Heart left ventricle (tissue), 13 donors: ENCODE measurements around the gene SLC13A4.

ENCODE experiments used
- POLR2A ChIP-seq, 2 donors: fragments of 450-650 bp; IDR thresholded peaks; one replicate each; pipeline ENCODE4 v1.6.1; 2017; ENCODE audit warnings: antibody characterized with exemption in 2 of 2, mild to moderate bottlenecking in 2 of 2, moderate library complexity in 2 of 2
- TF ChIP-seq, protein P1 (sequence below), 12 donors: fragments of 200-600 bp; sonication (generic) in 4 of 12; IDR thresholded peaks; one replicate each; pipeline versions ENCODE4 v1.5.0 to v1.8.0; 2018 to 2022; ENCODE audit warnings: antibody characterized with exemption in 12 of 12, mild to moderate bottlenecking in 5 of 12
- donor health status: ischemic (EF 13 %, LVEDD 7.1; RV severe dilation, severe dysfunction).
- donor health status: DM: no; HTN: yes; CAD: no.
- donor health status: DM: no; HTN: no; CAD: no.
- donor health status: ischemic (EF 25% LVEDD 6.9; RV normal size, moderate dysfunction).
- donor health status: ischemic (EF 25% LVEDD 5.7; RV mildly dilated, moderate dysfunction).
- donor health status: ischemic (EF 35%, LVEDD 5.7; RV mildly dilated, moderate dysfunction).
- donor health status: nonischemic (EF 11% LVEDD 7.7; RV severe dilation, severe dysfunction).
- donor health status: DM: yes; HTN: yes; CAD: no.
- donor health status: PGD.
- donor health status: ischemic (EF 29% LVEDD 5.4; RV normal size, mild dysfunction).
- donor health status: nonischemic (EF 23%, LVEDD 6.1; RV moderate dilation, normal function).

DNA sequence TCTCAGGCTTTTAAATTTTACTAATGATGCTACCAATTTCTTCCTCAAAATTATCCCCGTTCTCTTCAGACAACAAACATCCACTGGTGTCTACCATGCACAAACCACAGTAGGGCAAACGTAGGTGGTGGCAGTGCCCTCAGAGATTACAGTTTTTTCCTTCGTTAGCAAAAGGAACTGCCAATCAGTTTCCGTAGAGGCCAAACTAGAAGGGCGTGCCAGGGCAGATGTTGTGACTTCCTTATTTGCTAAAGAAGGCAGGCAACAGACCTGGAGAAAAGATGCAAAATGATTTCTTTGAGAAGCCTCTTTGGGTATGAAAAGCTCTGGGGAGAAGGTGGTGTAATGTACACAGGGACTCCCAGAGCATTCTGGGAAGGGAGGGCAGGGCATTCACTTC lies 28.2 kb upstream of the SLC13A4 start:
- TF ChIP-seq, protein P1, sequence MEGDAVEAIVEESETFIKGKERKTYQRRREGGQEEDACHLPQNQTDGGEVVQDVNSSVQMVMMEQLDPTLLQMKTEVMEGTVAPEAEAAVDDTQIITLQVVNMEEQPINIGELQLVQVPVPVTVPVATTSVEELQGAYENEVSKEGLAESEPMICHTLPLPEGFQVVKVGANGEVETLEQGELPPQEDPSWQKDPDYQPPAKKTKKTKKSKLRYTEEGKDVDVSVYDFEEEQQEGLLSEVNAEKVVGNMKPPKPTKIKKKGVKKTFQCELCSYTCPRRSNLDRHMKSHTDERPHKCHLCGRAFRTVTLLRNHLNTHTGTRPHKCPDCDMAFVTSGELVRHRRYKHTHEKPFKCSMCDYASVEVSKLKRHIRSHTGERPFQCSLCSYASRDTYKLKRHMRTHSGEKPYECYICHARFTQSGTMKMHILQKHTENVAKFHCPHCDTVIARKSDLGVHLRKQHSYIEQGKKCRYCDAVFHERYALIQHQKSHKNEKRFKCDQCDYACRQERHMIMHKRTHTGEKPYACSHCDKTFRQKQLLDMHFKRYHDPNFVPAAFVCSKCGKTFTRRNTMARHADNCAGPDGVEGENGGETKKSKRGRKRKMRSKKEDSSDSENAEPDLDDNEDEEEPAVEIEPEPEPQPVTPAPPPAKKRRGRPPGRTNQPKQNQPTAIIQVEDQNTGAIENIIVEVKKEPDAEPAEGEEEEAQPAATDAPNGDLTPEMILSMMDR (IDR thresholded peaks at IDR 0.05) = no peak
- no peak for TF ChIP-seq POLR2A (IDR thresholded peaks at IDR 0.05)
